NCI-H1105 (cell line): ENCODE data around the gene PDPK1.
"Not testable (repeated sequence)": the region's sequence is repeated elsewhere in the genome, so short reads cannot be mapped to it uniquely, and the experiment has no call there.

Experiments used
- DNase-seq: peaks from one replicate; lab custom pipeline; 2025; lab: John Stamatoyannopoulos, UW

Gene PDPK1

DNA sequence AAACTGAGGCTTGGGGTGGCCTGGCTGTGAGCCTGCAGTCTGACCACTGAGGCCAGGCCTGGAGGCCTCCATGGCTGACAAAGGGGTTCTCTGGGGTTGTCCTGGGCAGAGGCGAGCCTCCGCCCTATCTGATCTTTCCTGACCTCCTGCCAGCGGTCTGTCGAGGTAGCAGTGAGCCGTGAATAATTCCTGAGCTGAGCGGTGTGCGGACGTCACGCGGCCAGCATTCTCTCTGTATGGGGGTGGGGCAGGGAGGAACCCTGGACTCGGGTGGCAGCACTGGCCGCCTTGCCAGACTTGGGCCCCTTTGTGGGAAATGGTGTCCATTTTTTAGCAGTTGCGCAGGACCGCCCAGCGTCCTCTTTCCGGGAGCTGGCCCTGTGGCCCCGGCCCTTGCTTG is 74.1 kb downstream of the PDPK1 start:
- DNase-seq = not testable (repeated sequence)

DNA sequence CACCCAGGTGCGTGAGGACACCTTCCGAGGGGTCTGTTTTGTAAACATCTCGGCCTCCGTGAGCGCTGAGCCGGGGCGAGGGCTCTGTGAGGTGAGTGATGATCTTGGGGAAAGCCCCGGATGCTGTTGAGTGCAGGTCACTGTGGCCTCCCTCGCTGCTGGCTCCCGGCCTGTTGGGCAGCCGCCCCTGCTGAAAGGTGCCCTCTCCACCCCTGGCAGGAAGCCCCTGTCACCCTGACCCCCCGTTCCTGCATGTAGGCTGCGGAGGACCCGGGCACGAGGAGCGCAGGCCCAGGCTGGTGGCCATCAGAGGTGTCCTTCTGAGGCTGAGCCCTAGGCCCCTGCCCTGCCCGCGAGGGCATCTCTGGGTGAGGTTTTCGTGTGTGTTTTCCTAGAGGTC is 75.4 kb downstream of the PDPK1 start:
- not testable (repeated sequence) for DNase-seq

DNA sequence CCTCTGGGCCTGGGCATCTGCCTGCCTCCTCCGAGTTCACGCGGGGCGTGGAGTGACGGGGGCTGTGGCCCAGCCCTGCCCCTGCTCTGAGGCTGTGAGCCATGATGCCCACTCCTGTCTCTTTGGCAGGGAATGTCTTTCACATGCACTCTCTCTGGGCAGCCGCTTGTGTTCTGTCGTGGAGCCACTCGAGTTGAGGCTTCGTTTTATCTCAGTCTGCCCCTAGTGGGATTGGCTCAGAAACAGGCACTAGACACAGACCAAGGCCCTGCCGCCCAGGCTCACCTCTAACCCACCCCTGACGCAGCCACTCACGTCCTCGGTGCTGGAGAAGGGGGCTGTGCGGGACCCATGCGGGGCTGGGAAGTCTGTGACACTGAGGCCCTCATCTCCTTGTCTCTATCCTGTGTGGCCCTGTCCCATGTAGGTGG is 77.0 kb downstream of the PDPK1 start:
- DNase-seq = no peak

DNA sequence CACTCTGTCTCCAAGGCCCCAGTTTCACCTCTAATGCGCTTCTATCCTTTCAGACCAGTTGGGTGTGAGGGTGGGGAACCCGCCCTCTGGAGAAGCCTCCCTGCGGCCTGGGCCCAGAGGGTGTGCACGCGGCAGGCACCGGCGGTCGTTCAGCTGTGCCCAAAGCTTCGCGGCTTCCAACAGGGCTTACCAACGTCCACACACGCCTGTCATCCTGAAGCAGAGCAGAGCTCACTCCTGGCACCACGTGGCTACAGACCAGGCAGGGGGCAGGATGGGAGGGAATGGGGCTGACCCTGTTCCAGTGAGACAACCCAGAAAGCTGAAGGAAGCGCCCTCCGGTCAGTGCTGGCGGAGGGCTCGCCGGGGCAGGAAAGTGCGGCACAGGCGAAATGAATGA is 81.1 kb downstream of the PDPK1 start:
- DNase-seq = not testable (repeated sequence)

DNA sequence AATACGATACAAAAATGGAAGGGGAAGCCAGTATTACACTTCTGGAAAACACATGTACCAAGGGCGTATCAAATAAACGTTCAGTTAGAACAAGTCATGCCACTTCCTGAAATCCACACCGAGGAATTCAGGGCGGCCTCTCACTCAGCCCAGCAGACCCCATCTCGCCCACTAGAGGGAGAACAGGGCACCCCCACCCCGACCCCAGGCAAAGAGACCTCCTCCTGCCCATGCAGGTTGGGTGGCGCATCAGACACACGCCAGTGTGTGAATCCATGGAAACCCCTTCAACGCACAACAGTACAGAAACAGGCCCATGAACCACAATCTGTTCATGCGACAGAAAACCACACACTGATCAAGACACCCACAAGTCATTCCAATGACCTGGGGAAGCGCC is 81.8 kb downstream of the PDPK1 start:
- not testable (repeated sequence) for DNase-seq

DNA sequence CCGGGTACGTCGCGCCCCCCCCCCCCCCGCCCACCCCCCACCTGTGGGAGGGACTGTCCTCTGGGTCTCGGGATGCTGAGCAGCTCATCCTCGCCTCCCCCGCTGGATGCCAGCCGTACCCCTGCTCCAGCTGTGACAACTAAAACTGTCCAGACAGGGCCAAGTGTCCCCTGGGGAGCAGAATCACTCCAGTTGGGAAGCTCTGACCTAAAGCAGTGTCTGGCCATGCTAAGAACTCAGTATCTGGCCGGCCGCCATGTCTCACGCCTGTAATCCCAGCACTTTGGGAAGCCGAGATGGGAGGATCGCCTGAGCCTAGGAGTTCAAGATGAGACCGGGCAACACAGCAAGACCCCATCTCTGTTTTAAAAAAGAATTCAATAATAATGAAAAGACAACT is 83.0 kb downstream of the PDPK1 start:
- not testable (repeated sequence) for DNase-seq

DNA sequence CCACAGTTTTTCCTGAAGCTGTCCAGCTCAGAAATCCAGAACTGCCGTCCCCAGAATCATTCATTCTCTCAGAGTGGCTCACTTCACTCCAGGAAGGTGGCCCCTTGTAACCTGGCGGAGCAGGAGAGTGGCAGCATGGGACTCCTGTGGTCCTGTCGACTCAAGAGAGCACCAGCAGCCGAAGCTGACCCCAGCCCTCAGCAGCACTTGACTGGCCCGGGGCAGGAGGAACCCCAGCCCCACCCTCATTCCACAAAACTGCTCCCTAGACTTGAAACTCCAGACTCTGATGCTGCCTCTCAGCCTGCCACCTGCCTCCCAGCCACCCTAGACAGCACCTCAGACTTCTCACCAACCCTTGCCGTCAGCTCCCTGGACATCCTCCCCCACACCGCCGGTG is 83.6 kb downstream of the PDPK1 start:
- not testable (repeated sequence) for DNase-seq

DNA sequence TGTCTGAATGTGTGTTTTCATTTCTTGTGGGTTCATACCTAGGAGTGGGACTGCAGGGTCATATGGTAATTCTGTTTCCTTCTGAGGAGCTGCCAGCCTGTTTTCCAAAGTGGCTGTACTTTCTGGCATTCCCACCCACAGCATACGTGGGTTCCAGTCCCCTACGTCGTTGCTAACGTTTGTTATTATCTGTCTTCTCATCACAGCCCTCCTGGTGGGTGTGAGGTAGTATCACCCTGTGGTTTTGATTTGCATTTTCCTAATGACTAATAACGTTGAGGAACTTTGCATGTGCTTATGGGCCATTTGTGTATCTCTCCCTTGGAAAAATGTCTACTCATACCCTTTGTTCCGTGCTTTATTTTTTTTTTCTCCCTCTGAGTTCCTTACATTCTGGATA is 89.3 kb downstream of the PDPK1 start:
- DNase-seq = not testable (repeated sequence)

DNA sequence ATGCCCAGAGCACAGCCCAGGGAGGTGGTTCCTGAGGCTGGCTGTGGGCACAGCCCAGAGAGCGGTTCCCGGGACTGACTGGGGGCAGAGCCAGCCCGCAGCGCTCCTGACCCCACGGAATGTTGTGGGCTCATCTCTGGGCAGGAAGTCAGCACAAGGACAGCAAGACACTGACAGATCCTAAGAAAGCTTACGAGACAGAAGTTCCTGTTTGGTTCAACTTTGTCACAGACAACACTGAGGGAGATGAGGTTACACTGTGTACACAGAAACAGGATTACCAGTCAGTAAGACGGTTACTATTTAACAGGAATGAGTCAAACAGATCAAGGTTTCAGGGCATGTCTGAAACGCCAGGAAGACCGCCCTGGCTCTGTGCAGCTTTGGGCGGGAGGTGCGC is 93.4 kb downstream of the PDPK1 start:
- DNase-seq = not testable (repeated sequence)

DNA sequence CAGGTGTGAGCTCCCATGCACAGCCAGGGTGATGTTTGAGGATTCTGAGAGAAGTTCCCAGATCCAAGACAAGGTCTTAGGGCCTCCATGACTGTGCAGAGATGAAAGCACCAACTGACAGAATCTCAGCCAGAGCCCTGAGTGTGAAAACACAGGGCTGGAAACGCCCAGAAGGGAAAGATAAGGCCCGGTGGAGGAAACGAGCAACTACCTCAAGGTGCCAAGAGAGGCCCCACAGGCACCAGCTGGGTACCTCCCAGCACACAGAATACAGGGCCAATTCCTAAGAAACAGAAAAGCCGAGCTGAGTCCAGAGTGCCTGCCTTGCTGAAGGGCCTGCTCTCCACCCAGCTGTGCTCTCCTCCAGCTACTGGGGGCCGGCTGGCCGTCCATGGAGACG is 94.5 kb downstream of the PDPK1 start:
- not testable (repeated sequence) for DNase-seq

DNA sequence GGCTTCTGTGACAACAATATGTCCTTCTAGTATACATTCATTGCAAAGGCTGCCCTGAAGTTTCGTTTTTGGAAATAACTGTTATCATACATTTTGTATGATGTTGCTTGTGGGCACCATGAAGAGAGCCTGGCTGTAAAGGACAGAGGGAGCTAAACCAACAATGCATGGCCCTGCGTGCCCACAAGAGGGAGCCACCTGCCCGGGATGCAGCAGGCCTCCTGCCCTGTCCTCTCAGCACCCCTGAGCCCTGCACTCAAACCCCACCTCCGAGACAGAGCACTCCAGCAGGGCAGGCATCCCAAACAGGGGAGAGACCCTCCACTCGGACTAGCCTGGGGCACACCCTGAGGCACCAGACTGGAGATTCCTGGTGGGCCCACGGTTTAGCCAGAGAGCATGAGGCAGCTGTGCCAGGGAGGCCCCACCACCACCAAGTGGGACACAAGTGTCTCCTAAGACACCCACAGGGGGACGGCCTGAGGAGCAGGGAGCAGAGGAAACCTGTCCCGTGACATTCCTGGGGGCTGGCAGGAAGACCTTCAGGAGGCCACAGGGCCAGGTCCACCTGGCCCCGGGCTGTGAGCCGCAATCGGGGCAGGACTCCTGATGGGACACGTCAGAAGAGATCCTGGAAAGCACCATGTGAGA is 101.4 kb downstream of the PDPK1 start:
- not testable (repeated sequence) for DNase-seq

DNA sequence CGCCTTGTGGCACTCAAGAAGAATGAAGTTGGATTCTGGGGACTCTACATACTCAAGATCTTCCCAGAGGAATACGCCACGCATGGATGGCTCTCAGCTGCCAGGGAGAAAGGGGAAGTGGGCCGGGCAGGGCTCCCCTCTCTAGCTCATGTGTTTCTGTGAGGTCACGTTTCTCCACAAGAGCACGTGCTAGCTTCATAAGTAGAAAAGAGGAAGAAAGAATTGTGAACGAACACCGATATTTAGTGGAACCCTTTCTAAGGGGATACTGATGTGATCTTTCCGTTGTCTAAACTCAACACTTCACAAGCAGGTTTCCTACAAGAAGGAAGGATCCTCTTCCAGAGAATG is 101.9 kb downstream of the PDPK1 start:
- not testable (repeated sequence) for DNase-seq

DNA sequence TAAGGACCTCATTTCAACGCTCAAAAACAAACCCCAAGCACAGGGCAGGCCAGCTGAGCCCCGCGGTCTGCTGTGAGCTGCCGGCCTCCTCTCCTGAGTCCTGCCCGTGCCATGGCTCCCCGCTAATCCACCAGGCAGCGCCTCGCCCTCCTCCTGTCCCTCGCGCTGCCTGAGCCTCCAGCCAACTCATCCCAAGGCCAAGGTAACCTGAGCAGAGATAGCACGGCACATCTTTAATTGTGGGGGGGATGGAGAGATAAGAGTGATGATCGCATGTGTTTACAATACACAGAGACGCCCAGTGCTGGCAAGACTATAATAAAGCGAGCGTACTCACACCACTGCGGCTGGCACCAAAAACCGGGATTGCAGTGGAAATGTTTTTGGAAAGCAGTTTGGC is 104.7 kb downstream of the PDPK1 start:
- DNase-seq = not testable (repeated sequence)

DNA sequence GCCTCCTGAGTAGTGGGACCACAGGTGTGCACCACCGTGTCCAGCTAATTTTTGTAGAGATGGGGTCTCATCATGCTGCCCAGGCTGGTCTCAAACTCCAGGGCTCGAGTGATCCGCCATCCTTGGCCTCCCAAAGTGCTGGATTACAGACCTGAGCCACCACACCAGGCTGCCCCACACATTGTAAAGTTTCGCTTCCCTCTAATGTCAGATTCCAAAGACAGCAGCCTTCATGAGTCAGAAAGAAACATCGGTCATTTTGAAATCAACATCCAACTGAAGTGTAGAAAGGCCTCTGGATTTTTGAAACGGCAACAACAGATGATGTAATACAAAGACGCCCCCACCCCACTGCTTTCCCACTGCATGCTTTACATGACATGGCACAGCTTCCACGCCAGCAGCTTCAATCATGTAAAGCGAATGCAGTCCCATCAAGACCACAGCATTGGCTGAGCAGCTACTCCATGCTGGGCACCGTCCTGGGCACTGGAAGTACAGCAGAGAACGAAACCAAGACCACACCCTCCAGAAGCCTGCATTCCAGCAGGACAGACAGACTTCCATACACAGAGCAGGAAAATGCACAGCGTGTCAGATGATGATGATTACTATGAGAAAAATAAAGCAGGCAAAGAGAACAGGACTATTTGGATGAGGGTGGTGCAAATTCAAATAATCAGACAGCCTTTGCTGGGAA is 107.1 kb downstream of the PDPK1 start:
- not testable (repeated sequence) for DNase-seq

DNA sequence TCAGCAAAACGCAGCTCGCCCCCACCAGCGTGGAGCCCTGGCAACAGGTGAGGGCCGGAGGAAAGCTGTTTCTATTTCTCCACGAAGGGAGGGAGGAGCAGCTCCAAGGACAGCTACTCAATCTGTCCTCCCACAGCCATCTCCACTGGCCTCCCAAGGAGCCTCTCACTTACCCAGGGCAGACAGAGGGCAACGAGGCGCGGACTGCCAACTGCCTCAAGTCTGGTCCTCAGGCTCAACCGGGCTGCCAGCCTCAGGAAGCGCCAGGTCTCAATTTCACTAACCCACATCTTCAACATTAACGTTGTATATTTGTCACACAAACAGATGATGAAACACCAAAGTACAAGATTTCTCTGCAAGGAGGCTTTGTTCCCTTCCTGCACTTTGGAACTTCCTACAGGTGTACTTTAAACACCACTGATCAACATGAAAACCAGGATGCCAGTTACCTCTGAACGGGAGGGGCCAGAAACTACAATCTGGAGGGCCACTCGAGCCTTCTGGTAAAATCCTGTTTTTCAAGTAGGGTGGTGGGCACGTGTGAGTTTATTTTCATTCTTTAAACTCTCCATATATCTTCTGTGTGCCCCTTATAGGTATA is 113.5 kb downstream of the PDPK1 start:
- not testable (repeated sequence) for DNase-seq
